HG03571 (cell line): ENCODE measurements around the gene PAPOLA.
"Not testable (repeated sequence)": the region's sequence is repeated elsewhere in the genome, so short reads cannot be mapped to it uniquely, and the experiment has no call there.

Experiments used
- ATAC-seq: cut with Tn5 transposase; IDR thresholded peaks from one replicate; pipeline ENCODE4 v1.9.1; 2021; ENCODE audit not compliant: unreplicated experiment

The PAPOLA gene

GRCh38 chr14:96502621-96503305, 581 bp downstream of the PAPOLA start:
- ATAC-seq: peak; percentile 27

GRCh38 chr14:96503306-96503679, 1.1 kb downstream of the PAPOLA start:
- ATAC-seq: no peak

GRCh38 chr14:96504353-96504752, 2.2 kb downstream of the PAPOLA start:
- ATAC-seq: not testable (repeated sequence)

- ATAC-seq: no peak
Observed at GRCh38 chr14:96507723-96508122, 5.5 kb downstream of the PAPOLA start.

GRCh38 chr14:96508900-96509299, 6.7 kb downstream of the PAPOLA start:
- ATAC-seq: no peak

- no peak for ATAC-seq
Observed at GRCh38 chr14:96509457-96510090, 7.4 kb downstream of the PAPOLA start.

GRCh38 chr14:96511146-96511545, 9.0 kb downstream of the PAPOLA start:
- ATAC-seq: no peak

- no peak for ATAC-seq
Observed at GRCh38 chr14:96511667-96512066, 9.5 kb downstream of the PAPOLA start.

- no peak for ATAC-seq
Observed at GRCh38 chr14:96512122-96512521, 9.9 kb downstream of the PAPOLA start.

- ATAC-seq: no peak
Observed at GRCh38 chr14:96512602-96513397, 10.6 kb downstream of the PAPOLA start.

- ATAC-seq: no peak
Observed at GRCh38 chr14:96514694-96515093, 12.5 kb downstream of the PAPOLA start.

GRCh38 chr14:96515731-96516130, 13.5 kb downstream of the PAPOLA start:
- no peak for ATAC-seq

- ATAC-seq: no peak
Observed at GRCh38 chr14:96516351-96516750, 14.2 kb downstream of the PAPOLA start.

GRCh38 chr14:96519970-96520369, 17.8 kb downstream of the PAPOLA start:
- no peak for ATAC-seq

- ATAC-seq: no peak
Observed at GRCh38 chr14:96525452-96525851, 23.3 kb downstream of the PAPOLA start.

- ATAC-seq: no peak
Observed at GRCh38 chr14:96532632-96533031, 30.4 kb downstream of the PAPOLA start.

GRCh38 chr14:96536807-96537206, 34.6 kb downstream of the PAPOLA start:
- no peak for ATAC-seq

- ATAC-seq: no peak
Observed at GRCh38 chr14:96538097-96538989, 36.2 kb downstream of the PAPOLA start.

GRCh38 chr14:96538990-96539317, 36.8 kb downstream of the PAPOLA start:
- no peak for ATAC-seq

- no peak for ATAC-seq
Observed at GRCh38 chr14:96554315-96554910, 52.2 kb downstream of the PAPOLA start.

- no peak for ATAC-seq
Observed at GRCh38 chr14:96559571-96559970, 57.4 kb downstream of the PAPOLA start.
